ENCODE measurements around the gene FBXO31.
"Not testable (repeated sequence)": the region's sequence is repeated elsewhere in the genome, so short reads cannot be mapped to it uniquely, and the experiment has no call there.

The FBXO31 gene

DNA sequence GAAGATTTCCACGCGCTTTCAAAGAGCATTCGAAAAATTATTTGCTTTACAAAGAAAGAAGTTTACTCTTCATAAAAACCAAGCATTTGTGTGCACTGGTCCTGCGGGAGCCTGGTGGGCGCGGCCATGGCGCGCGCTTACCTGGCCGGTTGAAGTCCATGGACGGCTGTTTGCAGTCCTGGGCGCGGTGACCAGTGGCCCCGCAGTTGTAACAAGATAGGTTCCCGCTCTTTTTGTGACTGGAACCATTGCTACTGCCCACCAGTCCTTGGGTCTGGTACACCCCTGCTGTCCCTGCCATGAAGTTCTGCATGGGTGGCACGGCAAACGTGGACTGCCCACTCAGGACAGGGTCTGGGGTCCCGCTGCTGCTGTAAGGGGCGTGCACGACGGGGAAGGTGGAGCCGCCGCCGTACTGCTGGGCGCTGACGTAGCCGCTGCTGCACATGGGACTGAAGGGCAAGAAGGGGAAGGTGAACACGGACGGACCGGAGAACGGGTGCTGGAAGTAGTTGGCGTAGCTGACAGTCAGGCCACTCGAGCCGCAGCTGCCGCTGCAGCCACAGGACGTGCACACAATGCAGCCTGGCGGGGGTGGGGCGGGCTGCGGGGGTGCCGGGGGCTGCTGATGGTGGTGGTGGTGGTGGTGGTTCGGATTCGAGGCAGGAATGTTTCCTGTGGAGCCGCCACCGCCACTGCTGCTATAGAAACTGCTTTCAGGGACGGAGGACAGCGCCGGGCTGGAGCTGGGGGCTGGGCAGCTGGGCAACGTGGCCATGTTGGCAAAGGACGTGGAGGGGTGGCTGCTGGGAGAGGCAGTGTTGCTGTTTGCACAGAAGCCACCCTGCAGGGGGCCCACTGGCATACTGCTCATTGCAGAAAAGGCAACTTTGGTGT, 28.0 kb upstream of the FBXO31 start:
- DNase-seq: no peak

DNA sequence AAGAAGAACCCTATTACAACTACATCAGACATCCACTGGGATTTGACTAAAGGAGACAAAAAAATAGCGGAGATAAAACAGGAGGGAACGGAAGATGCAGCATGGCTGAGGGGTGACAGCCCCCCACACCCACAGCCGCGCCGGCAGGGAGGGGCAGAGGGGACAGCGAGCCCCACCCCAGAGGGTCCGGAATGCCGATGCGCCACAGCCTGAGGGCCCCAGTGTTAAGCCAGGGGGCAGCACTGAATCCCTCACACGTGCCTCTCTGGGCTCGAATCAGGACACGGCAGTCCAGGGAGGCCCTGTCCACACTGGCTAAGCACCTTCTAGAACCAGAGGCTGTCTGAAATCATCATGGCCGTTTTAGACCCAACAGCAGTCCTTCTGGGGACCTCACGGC, 27.4 kb upstream of the FBXO31 start:
- DNase-seq: no peak

DNA sequence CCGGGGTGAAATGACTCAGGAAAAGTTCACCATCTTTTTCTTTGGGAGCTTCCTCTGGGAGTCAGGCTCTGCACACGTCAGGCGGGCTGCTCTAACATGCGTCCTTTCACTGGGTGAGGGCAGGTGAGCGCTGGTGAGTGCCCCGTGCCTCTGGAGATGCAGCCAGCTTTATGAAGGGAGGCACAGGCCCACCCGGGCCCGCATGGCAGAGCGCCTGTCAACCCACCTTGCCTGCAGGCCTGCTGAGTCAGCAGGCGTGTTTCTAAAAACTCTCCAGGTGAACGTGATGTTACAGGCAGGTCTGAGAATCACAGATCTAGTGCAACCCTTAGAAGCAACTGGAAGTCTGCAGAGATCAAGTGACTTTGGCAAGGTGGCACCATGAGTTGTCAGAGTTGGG, 27.0 kb upstream of the FBXO31 start:
- DNase-seq: no peak

DNA sequence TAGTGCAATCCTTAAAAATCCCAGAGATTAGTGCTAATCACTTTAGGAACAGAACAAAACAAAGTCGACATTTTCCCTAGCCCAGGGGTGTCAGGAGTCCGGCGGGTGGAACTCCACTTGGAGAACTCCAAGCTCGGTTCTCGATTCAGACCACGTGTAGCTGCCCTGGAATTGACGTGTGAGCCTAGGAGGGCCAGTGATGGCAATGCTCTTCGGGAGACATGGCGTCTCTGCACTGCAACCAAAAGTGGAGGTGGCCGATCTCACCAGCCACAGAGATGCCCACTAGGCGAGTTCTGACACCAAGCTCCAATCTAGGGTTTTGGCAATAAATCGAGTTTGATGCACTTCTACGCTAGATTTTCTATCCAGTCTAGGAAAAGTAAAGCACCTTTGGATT, 26.2 kb upstream of the FBXO31 start:
- no peak for DNase-seq

DNA sequence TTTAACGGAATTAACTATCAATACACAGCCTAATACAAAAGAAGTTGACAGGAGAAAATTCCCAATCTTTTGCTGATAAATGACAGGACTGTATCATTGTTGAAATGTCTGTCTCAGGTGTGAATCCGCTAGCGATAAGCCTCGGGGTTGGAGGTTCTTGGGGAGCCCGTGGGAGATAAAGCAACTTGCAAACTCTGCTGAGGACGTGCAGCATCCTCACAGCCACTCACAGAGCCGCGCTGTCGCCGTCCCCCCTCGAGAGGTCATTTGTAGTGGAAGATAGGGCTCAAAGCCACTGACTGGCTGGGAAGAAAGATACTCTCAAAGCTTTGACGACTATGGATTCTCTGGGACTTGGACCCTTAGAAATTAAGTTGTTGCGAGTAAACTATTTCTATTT, 25.6 kb upstream of the FBXO31 start:
- no peak for DNase-seq

DNA sequence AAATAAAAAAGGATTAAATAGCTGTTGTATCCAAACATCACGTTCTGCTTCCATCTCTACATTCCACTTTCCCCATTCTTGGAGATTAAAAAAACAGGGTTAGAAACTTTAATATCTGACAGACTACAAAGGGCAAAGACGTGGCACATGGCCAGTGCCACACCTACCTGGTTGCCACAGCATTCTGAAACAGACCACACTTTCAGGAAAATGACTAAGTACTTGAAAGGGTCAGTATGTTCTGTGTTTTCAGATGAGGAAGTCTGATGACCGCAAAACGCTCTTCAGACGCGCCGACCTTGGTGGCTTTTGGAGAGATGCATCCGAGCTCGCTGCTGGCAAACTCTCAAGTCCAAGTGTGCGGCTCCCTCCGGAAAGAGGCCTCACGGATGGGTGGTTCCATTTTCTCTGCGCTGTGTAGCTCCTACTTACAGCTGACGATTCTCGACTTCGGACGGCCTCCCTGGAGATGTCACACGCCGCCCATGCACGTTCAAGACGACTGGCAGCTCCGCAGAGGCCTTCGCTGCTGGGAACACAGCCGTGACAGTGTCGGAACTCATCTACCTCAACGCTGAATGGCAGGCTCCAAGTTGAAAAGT, 24.0 kb upstream of the FBXO31 start:
- no peak for DNase-seq

DNA sequence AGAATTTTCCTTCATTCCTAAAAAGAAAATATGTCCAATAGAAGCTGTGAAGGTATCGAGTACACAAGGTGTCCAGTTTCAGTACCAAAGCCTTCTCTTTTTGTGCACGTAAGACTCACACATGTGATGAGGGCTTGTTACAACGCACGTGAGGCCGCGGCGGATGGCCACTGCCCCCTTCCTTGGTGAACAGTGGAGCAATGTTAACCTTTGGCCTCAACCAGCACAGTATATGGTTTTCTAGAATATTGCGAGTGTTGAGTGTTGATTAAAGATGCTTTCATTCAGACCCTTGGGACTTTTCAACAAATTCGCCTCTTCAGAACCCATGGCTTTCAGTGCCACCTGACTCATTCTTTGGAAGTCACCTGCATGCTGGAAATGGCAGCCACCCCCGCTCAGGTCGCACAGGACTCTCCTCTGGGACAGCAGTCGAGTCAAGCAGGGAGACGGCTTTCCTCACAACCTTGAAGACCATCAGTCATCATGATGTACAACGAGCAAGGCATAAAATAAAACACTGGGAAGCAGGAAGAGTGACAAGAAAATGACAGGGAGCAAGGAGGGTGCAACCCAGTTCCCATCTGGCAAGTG, 23.0 kb upstream of the FBXO31 start:
- no peak for DNase-seq

DNA sequence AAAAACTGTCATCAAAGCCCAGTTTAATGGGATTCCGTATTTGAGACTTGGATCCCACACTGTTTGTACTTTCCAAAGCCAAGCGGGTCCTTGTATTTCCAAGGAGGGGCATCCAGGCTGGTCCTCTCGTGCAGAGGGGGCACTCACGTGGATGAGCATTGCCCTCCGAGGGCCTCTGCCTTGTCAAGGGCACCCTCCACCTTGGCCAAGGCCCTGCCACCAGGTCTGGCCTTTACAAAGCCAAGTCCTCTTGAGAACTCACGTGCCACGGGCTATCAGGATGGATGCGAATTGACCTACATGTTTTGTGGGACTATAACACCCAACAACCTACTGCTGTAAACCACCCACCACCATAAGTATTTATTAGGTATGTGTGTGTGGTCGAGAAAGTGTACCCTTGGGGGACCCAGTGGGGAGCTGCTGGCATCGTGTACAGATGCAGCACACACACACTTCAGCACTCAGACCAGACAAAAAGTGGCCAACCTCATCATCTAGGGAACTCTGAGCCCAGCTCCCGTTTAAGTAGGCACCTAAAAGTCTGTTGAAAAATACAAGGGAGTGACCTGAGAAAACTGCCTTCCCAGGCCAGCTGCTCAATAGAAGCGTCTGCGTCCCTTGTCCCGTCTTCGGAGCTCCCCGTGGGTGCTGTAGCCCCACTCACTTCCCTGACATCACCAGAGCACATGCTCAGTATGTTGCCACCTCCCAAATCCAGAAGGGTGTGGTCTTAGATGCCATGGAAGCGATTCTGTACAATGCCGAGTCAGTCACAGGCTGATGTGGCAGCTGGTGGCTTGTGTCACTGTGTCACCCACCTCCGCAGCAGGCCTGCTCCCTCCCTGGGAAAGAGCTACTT, 21.4 kb upstream of the FBXO31 start:
- DNase-seq: no peak

DNA sequence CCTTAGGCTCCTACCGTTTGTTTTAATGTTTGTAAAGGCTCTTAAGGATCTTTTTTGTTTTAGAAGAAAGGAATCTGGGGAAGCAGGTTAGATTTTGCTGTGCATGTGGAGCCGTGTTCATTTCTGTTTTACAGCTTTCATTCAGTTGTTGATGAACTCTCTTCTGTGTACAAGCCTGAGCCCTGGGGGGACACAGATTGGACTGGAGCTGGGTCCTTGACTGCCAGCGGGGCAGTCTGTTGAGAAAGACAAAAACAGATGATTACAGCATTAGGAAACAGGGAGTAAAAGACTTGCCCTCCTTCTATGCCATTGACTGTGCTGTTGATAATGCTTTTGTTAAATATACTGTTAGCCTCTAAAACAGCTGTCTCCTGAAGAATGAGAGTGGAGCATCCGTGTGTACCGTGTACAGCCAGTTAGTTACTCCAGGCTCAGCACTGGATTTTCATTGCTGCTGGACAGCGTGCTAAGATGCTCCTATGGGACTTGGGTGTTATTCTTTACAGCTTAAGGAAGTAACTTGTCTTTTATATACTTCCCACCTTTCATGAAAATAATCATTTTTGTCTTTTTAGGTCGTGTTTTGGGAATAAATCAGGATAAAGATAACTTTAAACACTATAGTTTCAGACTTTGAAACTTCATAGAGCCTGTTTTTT, 11.7 kb upstream of the FBXO31 start:
- no peak for DNase-seq

DNA sequence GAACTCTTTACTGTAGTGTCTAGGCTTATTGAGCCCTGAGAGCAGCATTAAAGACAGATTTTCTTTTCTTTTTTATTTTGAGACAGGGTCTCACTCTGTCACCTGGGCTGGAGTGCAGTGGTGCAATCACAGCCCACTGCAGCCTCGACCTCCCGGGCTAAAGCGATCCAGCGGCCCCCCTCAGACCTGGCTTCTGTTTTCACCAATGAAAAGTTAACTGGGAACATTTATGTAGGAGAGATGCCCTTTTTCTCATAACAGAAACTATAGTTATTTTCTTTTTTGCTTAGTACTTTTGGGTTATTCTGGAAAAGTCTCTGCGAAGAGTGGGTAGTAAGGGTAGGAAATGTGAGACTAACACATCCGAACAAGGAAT, 10.1 kb upstream of the FBXO31 start:
- DNase-seq: no peak

DNA sequence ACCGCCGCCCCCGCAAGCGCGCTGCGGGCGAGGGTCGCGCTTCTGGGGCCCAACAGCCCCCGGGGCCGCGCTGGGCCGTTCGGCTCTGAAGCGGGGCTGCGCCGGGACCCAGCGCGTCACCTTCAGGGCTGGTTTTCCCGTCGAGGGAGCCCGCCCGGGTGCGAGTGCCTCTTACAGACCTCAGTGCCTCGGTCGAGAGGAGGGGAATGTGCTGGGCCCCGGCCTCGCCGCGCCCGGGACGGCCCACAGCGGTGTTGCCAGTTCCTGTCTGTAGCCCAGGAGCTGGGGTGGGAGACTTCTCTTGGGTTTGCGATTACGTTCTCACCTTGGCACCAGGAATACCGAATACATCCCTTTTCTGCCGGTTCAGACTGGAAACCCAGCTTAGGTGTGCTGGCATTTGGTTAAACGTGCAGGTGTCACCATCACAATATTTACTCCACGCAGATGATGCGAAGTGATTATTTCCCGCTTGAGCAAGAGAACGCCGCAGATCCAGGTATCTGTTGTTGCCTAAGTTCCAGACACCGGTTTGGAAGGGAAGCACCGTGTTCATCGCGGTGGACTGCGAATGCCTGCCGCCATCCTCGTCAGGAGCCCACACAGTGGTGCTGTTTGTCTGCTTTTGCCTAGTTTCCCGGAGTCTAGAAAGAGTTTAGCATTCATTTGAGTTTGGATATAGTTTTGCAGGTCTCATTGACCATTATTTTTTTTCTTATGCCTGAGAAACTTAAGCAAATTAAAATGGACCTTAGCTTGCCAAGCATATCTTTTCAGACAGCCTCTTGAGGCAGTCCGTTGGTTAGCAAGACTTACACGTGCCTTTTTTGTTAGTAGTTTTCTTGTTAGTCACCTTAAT, 9.5 kb upstream of the FBXO31 start:
- DNase-seq: peak; percentile 39

DNA sequence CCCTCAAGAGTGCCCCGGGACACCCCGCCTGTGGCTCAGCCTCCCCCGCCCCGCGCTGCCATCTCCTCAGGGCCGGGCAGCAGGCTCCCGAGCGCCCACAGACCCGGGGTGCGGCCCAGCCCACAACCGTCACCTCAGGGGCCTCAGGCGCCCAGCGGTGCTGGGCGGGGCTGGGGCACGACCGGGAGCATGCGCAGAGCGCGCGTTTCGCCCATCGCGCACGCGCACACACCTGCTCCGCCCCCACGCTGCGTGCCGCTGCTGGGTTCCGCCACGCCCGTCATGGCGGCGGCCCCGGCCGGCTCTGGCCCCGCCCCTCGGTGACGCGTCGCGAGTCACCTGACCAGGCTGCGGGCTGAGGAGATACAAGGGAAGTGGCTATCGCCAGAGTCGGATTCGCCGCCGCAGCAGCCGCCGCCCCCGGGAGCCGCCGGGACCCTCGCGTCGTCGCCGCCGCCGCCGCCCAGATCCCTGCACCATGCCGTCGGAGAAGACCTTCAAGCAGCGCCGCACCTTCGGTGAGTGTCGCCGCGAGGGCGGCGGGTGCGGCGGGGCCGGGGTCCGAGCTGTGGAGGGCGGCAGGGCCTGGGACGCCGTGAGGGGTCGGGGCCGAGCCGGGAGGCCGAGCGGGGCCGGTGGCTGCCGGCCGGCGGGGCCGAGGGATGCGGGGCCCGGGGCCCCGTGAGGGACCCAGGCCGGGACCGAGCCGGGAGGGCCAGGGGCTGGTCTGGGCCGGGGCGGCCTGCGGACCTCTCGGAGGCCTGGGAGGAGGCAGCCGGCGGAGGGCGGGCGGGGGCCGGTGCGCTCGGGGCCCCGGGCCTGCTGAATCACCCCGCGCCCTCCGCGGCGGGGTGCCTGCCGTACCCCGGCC, 8.6 kb upstream of the FBXO31 start, which contains the start of gene MAP1LC3B:
Gene MAP1LC3B (plus strand): TSS at position 387 of the 871 bp plus-strand sequence. CDS start 92 bp downstream, at position 479.
- peak; percentile 96 for DNase-seq

DNA sequence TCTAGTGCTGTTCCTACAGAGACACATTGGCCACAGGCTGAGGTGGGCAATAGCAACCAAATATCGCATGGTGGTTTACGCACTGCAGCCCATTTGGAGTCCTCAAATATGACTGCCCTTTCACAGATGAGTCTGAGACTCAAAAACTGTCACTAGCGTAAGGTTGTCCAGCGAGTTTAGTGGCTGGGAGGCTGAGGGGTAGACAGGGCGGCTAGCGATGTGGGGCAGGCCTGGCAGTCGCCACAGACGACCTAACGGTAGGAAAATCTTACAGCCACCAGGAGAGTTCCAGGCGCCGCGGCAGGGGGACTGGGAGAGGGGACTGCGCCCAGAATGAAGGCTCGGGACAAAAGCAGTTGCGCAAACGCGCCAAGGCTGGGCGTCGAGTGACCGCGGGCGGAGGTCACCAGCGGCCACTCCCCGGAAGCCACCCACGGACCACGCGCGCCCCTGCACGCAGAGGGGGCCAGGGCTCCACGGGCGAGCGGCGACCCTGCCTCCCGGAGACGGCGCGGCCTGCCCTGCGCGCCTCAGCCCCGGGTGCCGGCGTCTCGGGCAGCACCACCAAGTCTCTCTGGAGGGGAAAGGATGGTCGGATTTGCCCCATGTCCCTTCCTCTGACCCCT, 7.9 kb upstream of the FBXO31 start:
- DNase-seq: no peak

DNA sequence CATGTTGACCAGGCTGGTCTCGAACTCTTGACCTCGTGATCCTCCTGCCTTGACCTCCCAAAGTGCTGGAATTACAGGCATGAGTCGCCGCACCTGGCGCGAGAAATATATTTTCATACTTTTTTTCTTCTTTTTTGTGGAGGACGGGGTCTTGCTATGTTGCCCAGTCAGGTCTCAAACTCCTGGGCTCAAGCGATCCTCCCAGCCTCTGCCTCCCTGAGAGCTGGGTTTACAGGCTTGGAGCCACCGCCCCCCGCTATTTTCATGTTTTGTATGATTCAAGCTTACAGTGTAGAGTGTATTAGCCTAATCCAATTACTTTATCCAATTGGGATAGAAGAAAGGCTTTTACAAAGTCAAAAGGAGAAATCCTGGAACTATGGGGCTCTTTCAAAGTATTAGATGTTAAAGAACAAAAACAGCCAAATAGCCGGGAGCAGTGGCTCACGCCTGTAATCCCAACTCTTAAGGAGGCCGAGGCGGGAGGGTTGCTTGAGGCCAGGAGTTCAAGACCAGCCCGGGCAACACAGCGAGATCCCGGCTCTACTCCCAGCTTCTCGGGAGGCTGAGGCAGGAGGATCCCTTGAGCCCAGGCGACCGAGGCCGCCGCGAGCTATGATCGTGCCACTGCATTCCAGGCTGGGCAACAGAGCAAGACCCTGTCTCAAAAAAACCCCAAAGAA, 7.2 kb upstream of the FBXO31 start:
- DNase-seq: no peak

DNA sequence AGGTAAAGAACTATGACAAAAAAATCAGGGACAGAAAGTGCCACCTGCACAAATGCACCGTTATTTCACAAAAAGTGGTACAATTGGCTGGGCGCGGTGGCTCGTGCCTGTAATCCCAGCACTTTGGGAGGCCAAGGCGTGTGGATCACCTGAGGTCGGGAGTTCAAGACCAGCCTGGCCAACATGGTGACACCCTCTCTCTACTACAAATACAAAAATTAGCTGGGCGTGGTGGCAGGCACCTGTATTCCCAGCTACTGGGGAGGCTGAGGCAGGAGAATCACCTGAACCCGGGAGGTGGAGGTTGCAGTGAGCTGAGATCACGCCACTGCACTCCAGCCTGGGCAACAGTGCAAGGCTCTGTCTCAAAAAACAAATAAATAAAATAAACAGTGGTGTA, 6.3 kb upstream of the FBXO31 start:
- DNase-seq: not testable (repeated sequence)

DNA sequence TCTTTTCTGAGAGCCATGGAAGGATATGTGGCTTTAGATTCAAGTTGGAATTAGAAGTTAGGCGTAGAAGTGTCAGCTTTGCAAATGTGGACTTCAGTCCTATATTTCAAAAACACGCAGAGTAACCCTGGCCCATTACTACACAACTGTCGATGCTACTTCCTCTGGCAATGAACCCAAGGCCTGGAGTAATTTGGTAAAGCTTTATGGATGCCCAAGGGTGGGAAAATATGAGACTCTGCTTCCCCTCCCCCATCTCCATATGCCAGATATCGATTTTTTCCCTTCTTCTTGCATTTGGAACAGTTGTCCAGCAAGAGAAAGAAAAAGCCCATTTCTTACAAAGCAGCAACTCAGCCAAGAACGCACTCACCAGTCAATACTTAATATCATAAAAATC, 5.7 kb upstream of the FBXO31 start:
- DNase-seq: no peak

DNA sequence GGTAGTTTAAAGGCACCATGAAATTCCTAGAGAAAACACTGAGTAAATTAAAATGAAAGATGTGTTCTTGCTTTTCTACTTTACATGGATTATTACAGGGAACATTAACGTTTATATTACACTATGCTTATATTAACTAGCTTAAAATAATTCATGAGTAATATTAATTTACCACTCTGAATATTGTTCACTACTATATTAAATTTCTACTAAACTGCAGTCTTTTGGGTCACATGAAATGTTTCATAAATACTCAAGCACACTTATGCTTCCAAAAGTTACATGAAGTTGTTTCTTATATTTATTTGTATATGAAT, 5.2 kb upstream of the FBXO31 start:
- DNase-seq: no peak

DNA sequence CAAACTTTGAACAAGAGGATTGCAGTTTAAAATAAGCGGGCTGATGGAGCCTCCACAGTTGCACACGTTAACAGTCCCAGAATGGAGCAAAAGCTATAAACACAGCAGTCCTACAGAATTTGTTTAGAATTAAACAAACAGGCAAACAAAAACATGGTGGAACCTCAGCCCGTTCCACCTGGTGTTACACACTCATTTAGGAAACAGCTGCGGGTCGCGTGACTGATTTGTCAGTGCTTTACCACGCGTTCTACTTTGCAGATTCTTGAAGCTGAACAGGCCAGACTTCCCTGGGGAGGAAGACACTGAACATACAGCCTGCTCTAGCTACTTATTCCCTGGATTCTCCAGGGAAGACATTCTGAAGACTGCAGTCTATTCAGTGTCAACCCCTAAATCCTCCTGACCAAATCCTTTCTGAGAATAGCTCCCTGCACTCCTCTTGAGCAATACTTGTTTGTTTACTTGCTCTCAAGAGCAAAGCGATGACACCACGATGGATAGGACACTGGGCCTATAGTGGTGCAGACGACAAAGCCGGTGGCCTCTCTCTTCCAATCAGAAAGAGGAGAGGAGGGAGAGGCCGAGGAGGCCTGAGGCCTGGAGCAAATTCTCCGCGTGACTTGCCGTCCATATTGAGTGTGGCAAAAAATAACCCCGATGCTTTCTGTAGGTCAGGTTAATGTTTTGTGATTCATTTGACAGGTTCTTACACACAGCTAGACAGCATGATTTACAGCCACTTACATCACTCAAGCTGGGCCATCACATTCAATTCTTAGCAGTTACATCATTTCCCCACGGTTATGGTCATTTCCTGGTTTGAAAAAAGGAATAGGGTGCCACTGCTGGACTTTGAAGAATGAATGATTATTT, 4.6 kb upstream of the FBXO31 start:
- DNase-seq: peak; percentile 98

DNA sequence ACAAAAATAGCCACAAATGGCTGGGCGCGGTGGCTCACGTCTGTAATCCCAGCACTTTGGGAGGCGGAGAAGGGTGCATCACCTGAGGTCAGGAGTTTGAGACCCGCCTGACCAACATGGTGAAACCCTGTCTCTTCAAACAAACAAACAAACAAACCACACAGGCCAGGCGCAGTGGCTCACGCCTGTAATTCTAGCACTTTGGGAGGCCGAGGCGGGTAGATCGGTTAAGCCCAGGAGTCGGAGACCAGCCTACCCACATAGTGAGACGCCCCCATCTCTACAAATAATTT, 1.2 kb upstream of the FBXO31 start:
- not testable (repeated sequence) for DNase-seq

Measured in fibroblast of upper back skin (primary cell).